HL-60 (cell line): ENCODE data around the gene XPNPEP1.

Source experiments
- GABPA ChIP-seq: IDR thresholded peaks from 2 replicates; pipeline ENCODE4 v1.6.1; 2012; ENCODE audit warnings: low read depth
- POLR2AphosphoS5 ChIP-seq: IDR thresholded peaks from 2 replicates; pipeline ENCODE4 v1.6.1; 2012; ENCODE audit warnings: low read depth
- TF ChIP-seq, protein P1 (sequence below): IDR thresholded peaks from one replicate; pipeline ENCODE4 v1.5.1; 2011; ENCODE audit warnings: low read length, control low read depth, inconsistent platforms; ENCODE audit not compliant: insufficient read depth
- TF ChIP-seq, protein P2 (sequence below): IDR thresholded peaks from 2 replicates; pipeline ENCODE4 v1.6.1; 2012; ENCODE audit warnings: low read depth; ENCODE audit not compliant: insufficient replicate concordance

DNA sequence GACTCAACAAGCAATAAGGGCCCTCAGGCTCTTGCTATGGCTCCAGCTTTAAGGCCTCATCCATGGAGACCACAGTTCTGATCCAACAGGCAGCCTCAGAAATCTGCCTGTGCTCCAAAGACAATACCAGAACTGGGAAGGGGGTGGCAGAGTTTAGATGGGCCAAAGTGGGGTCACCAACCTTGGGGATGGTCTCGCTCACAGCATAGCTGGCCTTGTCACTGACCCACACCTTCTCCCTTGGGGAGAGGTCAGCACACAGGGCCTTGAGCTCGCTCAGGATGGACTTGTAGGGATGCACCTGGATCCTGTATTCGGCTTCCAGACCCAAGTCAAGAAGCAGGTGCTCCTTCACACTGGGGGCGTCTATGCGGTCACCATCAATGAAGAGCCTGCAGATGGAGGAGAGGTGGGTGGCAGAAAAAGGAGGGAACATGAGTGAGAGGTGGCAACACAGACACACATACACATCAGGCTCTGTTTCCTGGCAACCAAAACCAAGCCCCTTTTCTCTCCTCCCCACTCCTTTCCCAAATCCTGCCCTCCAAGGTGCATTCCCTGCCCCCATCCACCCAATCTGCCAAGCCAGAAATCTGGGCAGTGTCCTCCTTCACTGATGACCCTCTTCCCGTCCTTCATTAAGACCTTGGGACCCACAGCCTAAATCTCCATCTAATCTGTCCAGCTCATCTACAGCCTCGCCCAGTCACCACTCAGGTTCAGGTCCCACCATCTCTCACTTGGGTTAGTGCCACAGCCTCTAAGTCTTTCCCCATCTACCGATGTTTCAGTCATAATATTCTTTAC, 40.9 kb downstream of the XPNPEP1 start:
- TF ChIP-seq POLR2AphosphoS5 (no peak), GABPA (no peak)
- TF ChIP-seq, protein P1, sequence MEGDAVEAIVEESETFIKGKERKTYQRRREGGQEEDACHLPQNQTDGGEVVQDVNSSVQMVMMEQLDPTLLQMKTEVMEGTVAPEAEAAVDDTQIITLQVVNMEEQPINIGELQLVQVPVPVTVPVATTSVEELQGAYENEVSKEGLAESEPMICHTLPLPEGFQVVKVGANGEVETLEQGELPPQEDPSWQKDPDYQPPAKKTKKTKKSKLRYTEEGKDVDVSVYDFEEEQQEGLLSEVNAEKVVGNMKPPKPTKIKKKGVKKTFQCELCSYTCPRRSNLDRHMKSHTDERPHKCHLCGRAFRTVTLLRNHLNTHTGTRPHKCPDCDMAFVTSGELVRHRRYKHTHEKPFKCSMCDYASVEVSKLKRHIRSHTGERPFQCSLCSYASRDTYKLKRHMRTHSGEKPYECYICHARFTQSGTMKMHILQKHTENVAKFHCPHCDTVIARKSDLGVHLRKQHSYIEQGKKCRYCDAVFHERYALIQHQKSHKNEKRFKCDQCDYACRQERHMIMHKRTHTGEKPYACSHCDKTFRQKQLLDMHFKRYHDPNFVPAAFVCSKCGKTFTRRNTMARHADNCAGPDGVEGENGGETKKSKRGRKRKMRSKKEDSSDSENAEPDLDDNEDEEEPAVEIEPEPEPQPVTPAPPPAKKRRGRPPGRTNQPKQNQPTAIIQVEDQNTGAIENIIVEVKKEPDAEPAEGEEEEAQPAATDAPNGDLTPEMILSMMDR, result no peak
- TF ChIP-seq, protein P2, sequence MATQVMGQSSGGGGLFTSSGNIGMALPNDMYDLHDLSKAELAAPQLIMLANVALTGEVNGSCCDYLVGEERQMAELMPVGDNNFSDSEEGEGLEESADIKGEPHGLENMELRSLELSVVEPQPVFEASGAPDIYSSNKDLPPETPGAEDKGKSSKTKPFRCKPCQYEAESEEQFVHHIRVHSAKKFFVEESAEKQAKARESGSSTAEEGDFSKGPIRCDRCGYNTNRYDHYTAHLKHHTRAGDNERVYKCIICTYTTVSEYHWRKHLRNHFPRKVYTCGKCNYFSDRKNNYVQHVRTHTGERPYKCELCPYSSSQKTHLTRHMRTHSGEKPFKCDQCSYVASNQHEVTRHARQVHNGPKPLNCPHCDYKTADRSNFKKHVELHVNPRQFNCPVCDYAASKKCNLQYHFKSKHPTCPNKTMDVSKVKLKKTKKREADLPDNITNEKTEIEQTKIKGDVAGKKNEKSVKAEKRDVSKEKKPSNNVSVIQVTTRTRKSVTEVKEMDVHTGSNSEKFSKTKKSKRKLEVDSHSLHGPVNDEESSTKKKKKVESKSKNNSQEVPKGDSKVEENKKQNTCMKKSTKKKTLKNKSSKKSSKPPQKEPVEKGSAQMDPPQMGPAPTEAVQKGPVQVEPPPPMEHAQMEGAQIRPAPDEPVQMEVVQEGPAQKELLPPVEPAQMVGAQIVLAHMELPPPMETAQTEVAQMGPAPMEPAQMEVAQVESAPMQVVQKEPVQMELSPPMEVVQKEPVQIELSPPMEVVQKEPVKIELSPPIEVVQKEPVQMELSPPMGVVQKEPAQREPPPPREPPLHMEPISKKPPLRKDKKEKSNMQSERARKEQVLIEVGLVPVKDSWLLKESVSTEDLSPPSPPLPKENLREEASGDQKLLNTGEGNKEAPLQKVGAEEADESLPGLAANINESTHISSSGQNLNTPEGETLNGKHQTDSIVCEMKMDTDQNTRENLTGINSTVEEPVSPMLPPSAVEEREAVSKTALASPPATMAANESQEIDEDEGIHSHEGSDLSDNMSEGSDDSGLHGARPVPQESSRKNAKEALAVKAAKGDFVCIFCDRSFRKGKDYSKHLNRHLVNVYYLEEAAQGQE, result no peak
